Measurements from ENCODE around the gene FYTTD1. TPM values are rescaled to one million over a fixed set of nuclear protein-coding genes. Genes with fewer than 3 reads are reported as not detected.

Gene FYTTD1
- total and polyA plus RNA-seq, 2 of the 4 experiments (the other 2 are of a cell fraction) = 20.4 to 50.2 TPM

GRCh38 chr3:197746801-197747237 lies 2.9 kb upstream of the FYTTD1 start:
- DNase-seq = no peak
- Histone ChIP-seq H4K5ac (ENCODE audit: low read depth, low read length) (no peak overlapping the region), H3K23ac (ENCODE audit: low read depth, low read length) (no peak overlapping the region; the same call in 1 of the 2 replicates), H4K91ac (ENCODE audit: insufficient read depth, low read depth, low read length) (no peak overlapping the region), H3K56ac (ENCODE audit: extremely low read depth, insufficient read depth, low read length) (no peak overlapping the region), H3K4me1 (ENCODE audit: control insufficient read depth, insufficient read depth, low read length) (no peaks in the 10 kb centered on the region), H3K79me1 (ENCODE audit: low read depth in 1 of 2, low read length in 2 of 2) (peaks cover 7 to 13% of the 10 kb centered on the region in 2 experiments; a peak in 3 of 4 replicates), H3K36me3 (ENCODE audit: control insufficient read depth, insufficient read depth, low read length) (no peaks in the 10 kb centered on the region), H3K14ac (replicated peaks; ENCODE audit: low read depth, low read length) (0 out of 2 replicates have a peak overlapping the region, but pooled peaks have one; percentile 45), H3K18ac (ENCODE audit: low read depth, low read length) (no peak overlapping the region), H3K4me2 (ENCODE audit: low read depth, low read length) (no peak overlapping the region), H3K27me3 (ENCODE audit: control insufficient read depth, insufficient read depth, low read length) (no peaks in the 10 kb centered on the region), H2AK5ac (ENCODE audit: low read depth, low read length) (no peak overlapping the region), H2BK15ac (ENCODE audit: low read depth, low read length) (no peak overlapping the region), H4K20me1 (ENCODE audit: insufficient read depth, low read length) (peaks cover 21% of the 10 kb centered on the region), H2BK20ac (ENCODE audit: low read depth, low read length) (no peak overlapping the region), H3K27ac (ENCODE audit: insufficient read depth, low read length) (no peak overlapping the region), H3K9ac (ENCODE audit: low read depth, low read length) (no peak overlapping the region), H2AK9ac (replicated peaks; ENCODE audit: low read depth, low read length, poor library complexity) (no peak overlapping the region), H2BK5ac (ENCODE audit: low read depth, low read length, poor library complexity, severe bottlenecking) (no peak overlapping the region), H2AFZ (replicated peaks; ENCODE audit: low read length, poor library complexity) (no peak overlapping the region), H3K9me1 (ENCODE audit: insufficient read depth, low read length) (no peaks in the 10 kb centered on the region), H2BK120ac (ENCODE audit: low read depth, low read length) (no peak overlapping the region), H3K9me3 (ENCODE audit: control insufficient read depth, insufficient read depth, low read length) (no peaks in the 10 kb centered on the region), H3K4ac (ENCODE audit: low read depth, low read length) (no peak overlapping the region; the same call in 1 of the 2 replicates), H3K4me3 (ENCODE audit: insufficient read depth, low read depth, low read length) (no peak overlapping the region), H4K8ac (ENCODE audit: low read depth in 2 of 2, low read length in 2 of 2) (no peak overlapping the region)
- intact Hi-C loops (cut with micrococcal nuclease) = no loop called here
- no CpG with 5 or more reads among the region's 4 CpGs for WGBS, 2 experiments (ENCODE audit: extremely low coverage in 2 of 2, insufficient read length in 1 of 2)
- in situ Hi-C loops (cut with MboI; ENCODE audit: low sequenced_read_pairs) = no loop called here
- BruUV-seq (replicated peaks) = no TSS peak
- dilution Hi-C loops (cut with HindIII; ENCODE audit: low sequenced_read_pairs, unreplicated experiment) = no loop called here
- no peak for ATAC-seq (ENCODE audit: low read depth)
- CTCF ChIA-PET = interaction anchor here (0.6 kb wide), 1 partner anchor 817 kb away, joined by 3 read pairs; no protein-coding TSS in a partner anchor
- TF ChIP-seq RFX5 (IDR thresholded peaks at IDR 0.05; ENCODE audit: low read depth, low read length) (no peak), RCOR1 (IDR thresholded peaks at IDR 0.05; ENCODE audit: insufficient replicate concordance, low read length) (no peak), FOS (IDR thresholded peaks at IDR 0.05; ENCODE audit: low read depth, low read length) (no peak), MAZ (IDR thresholded peaks at IDR 0.05; ENCODE audit: borderline replicate concordance, low read depth, low read length) (no peak), SMC3 (IDR thresholded peaks at IDR 0.05; ENCODE audit: low read depth, low read length) (no peak), CEBPB (IDR thresholded peaks at IDR 0.05; ENCODE audit: low read depth, low read length) (no peak), CHD1 (IDR thresholded peaks at IDR 0.05; ENCODE audit: low read depth, low read length) (no peak), MXI1 (IDR thresholded peaks at IDR 0.05; ENCODE audit: borderline replicate concordance, low read depth, low read length) (no peak)
- POLR2A ChIA-PET (ENCODE audit: unreplicated experiment) = no interaction called here
